Fibroblast of villous mesenchyme (primary cell): Measurements from ENCODE around the gene ABLIM2. TPM values are rescaled to one million over a fixed set of nuclear protein-coding genes. Genes with fewer than 3 reads are reported as not detected.

Source experiments
- DNase-seq: peaks from one replicate; pipeline ENCODE4 v3.0.0-alpha.2; 2010; ENCODE audit warnings: low read depth
- H3K4me3 ChIP-seq: 2 replicates; pipeline ENCODE4 v1.5.1; 2011; ENCODE audit warnings: low read depth, mild to moderate bottlenecking, low read length
- total RNA-seq: library from RNA; depleted of rRNA; stranded (reverse); fragments of >200 nt; gene quantifications from 2 replicates; pipeline ENCODE4 v1.2.3, GENCODE V29; 2012
- TF ChIP-seq, protein P1 (sequence below): IDR thresholded peaks from 2 replicates; pipeline ENCODE4 v1.5.1; 2012; ENCODE audit warnings: low read depth, mild to moderate bottlenecking, low read length; ENCODE audit not compliant: insufficient read depth

Gene ABLIM2
- total RNA-seq, 1 donor = under 0.01 TPM

DNA sequence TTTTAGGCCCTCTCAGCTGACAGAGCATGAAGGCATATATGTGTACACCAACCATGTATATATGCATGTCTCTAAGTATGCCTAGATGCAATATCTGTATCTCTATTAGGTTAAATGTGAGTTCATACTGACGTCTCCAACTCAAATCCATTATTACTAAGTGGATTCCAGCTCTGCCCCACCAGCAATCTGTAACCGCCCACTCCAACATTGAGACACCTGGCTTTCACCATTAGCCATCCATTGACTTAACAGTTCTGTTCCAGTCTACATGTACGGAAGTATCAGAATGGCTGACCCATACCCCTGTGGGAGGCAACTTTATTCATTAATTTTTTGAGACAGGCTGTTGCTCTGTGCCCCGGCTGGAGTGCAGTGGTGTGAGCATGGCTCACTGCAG is 25.4 kb upstream of the ABLIM2 start:
- no peak overlapping the region for H3K4me3 ChIP-seq
- TF ChIP-seq, protein P1, sequence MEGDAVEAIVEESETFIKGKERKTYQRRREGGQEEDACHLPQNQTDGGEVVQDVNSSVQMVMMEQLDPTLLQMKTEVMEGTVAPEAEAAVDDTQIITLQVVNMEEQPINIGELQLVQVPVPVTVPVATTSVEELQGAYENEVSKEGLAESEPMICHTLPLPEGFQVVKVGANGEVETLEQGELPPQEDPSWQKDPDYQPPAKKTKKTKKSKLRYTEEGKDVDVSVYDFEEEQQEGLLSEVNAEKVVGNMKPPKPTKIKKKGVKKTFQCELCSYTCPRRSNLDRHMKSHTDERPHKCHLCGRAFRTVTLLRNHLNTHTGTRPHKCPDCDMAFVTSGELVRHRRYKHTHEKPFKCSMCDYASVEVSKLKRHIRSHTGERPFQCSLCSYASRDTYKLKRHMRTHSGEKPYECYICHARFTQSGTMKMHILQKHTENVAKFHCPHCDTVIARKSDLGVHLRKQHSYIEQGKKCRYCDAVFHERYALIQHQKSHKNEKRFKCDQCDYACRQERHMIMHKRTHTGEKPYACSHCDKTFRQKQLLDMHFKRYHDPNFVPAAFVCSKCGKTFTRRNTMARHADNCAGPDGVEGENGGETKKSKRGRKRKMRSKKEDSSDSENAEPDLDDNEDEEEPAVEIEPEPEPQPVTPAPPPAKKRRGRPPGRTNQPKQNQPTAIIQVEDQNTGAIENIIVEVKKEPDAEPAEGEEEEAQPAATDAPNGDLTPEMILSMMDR = no peak
- no peak for DNase-seq

- TF ChIP-seq, protein P1 = no peak
- no peak overlapping the region for H3K4me3 ChIP-seq
- DNase-seq = peak; percentile 96
These were observed 24.5 kb upstream of the ABLIM2 start for GRCh38 chr4:8182858-8183725.

- no peak for DNase-seq
These were observed 23.7 kb upstream of the ABLIM2 start for GRCh38 chr4:8182294-8182693.

GRCh38 chr4:8181844-8182243 is 23.2 kb upstream of the ABLIM2 start:
- TF ChIP-seq, protein P1 = no peak
- DNase-seq = peak; percentile 47
- H3K4me3 ChIP-seq = no peak overlapping the region

More at GRCh38 chr4:8182294-8182693, 23.7 kb upstream of the ABLIM2 start:
- TF ChIP-seq, protein P1 = no peak
- H3K4me3 ChIP-seq = no peak overlapping the region

DNA sequence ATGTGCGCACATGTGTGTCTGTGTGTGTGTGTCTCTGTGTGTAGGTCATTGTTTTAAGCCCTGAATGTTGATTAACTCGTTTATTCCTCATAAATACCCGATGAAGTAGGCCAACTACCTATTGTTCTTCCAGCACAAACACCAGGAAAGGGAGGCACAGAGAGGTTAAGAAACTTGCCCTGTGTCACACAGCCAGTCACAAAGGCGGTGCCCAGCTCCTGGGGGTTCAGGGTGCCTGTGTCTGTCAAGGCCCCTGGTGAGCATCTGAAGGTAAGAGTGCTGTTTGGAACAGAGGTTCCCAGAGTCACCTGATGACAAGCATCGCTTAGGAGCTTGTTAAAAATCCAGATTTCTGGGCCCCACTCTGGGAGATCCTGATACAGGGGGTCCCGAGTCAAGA is 22.5 kb upstream of the ABLIM2 start:
- DNase-seq = no peak
- no peak overlapping the region for H3K4me3 ChIP-seq
- TF ChIP-seq, protein P1 = no peak

DNA sequence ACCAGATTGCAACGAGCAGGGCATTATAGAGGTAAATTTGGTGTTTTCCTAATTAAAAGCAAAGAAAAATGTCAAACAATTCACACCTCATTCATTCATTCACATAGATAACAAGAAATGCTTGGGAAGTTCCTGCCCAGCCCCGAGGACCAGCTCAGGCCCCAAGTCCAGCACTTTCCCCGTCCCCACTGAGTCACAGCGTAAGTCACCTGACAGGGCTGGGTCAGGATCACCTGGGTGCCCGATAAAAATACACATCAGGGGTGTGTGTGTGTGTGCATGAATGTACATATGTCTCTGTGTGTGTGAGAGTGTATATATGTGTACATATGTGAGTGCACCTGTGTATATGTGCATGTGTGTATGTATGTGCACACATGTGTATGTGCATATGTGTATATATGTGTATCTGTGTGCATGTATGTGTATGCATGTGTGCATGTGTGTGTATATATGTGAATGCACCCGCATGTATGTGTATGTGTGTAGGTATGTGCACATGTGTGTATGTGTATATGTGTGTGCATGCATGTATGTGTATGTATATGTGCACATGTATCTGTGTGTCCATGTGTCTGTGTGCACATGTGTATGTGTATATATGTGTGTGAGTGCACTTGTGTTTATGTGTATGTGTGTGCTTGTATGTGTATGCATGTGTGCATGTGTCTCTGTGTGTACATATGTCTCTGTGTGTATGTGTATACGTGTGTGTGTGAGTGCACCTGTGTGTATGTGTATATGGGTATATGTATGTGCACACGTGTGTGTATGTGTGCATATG is 21.9 kb upstream of the ABLIM2 start:
- TF ChIP-seq, protein P1 = no peak
- H3K4me3 ChIP-seq = no peak overlapping the region
- DNase-seq = no peak
